NCI-H146 treated with DMSO at 0.1 percent for 48 hours (cell line): ENCODE data around the gene DAGLB.
"Not testable (repeated sequence)": the region's sequence is repeated elsewhere in the genome, so short reads cannot be mapped to it uniquely, and the experiment has no call there.

Experiments
- DNase-seq: peaks from one replicate; lab custom pipeline; 2025; ENCODE audit not compliant: unreplicated experiment; lab: John Stamatoyannopoulos, UW

The DAGLB gene

DNA sequence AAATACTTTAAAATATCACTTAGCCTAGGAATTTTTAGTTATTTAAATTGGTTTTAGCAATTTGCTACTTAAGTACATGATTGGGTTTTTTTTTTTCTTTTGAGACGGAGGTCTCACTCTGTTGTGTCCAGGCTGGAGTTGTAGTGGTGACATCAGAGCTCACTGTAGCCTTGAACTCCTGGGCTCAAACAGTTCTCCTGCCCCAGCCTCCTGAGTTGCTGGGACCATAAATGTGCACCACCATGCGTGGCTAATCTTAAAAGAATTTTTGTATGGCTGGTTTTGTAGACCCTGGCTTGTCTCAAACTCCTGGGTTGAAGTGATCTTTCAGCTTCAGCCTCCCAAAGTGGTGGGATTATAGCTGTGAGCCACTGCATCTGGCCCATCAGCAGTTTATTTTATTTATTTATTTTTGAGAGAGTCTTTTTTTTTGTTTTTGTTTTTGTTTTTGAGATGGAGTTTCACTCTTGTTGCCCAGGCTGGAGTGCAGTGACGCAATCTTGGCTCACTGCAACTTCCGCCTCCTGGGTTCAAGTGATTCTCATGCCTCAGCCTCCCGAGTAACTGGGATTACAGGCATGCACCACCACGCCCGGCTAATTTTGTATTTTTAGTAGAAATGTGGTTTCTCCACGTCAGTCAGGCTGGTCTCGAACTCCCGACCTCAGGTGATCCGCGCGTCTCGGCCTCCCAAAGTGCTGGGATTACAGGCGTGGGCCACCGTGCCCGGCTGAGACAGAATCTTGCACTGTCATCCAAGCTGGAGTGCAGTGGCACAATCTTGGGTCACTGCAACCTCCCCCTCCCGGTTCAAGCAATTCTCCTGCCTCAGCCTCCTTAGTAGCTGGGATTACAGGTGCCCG lies 47.3 kb downstream of the DAGLB start:
- DNase-seq: not testable (repeated sequence)

DNA sequence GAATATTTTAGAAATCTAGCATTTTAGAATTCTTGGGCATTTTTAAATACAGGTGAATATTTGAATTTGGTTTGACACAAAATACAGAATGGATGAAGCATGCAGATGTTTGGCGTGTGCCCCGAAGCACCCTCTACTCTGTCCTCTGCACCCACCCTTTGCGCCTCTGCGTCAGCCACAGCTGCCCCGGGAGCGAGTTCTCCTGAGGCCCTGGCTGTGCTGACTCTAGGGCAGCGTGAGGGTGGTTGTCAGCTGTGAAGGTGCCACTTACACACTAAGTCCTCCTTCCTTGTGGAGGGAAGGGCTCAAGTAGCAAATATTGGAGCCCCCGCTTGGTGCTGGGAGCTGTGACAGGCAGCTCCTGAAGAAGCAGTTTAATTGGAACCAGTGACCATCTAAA lies 48.4 kb downstream of the DAGLB start:
- DNase-seq: no peak

GRCh38 chr7:6398943-6399342 lies 48.8 kb downstream of the DAGLB start:
- no peak for DNase-seq

GRCh38 chr7:6397759-6398495 lies 49.8 kb downstream of the DAGLB start:
- not testable (repeated sequence) for DNase-seq

DNA sequence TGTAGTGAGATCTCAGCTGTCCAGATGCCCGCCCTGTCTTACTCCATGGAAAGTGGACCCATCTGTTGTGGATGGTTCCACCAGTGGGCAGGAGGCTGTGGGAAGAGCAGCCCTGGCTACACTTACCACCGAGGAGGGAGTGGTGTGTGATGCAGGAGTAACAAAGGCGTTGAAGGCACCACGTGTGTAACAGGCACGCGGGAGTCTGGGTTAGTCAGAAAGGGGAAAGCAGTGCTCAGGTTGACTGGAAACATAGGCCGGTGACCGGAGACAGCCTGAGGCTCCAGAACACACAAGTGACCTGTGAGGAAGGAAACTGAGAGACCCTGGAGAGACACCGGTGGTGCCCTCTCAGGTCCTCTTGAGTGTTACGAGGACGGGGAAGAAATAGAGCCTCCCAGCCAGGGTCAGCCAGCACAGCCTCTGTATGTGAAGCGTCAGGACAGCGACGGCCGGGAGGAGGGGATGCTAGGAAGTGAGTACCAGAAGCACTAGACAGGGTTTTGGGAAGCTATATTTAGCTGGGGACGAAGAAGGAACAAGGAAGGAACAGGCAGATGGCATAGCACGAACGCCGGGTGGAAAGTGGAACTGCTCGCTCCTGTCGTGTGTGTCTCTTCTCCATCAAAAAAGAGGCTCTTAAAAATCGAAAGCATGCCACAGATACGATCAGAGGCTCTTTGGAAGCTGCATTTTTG lies 51.7 kb downstream of the DAGLB start:
- DNase-seq: no peak

DNA sequence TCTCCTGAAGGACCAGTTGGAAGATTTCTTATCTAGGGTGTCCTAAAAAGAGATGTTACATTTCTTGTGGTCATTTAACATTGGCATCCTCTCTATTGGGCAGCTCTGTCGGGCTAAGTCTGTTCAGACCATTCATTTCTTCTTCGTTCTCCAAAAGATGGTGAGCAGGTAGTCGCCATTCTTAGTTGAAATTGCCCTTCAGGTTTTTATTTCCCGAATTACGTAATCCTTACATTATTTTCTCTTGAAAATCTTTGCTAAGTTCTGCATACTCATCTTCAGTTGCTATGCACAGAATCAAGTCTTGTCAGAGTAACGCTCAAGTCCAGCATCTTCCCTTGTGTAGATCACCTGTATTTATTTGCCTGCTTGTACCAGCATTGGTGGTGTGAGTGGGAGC lies 53.6 kb downstream of the DAGLB start:
- DNase-seq: no peak

DNA sequence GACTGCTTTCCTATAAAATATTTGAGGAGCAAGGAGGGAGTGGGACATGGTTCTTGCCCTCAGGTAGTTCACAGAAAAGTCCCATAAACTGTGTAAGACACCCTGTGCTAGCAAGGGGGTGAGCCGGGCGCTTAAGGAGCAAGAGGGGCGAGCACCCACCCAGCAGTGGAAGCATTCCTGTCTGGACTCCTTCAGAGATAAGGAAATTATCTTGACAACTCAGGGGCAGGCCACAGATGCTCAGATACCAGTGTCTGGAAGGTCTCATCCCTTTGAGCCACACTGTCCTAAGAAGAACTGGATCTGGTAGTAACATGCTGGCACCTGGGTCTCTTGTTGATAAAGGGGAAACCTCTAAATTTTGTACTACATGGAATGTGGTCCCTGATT lies 54.1 kb downstream of the DAGLB start:
- no peak for DNase-seq

GRCh38 chr7:6392712-6393666 lies 54.8 kb downstream of the DAGLB start:
- DNase-seq: no peak

DNA sequence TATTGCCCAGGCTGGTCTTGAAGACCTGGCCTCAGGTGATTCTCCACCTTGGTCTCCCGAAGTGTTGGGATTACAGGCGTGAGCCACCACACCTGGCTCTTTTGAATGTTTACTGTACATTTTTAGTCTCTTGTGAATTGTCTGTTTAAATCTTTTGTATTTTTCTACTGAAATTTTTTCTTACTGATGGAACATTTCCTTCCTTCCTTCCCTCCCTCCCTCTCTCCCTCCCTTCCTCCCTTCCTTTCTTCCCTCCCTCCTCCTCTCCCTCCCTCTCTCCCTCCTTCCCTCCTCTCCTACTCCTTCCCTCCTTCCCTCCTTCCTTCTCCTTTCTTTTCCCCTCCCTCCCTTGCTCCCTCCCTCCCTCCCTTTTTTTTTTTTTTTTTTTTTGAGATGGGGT lies 58.0 kb downstream of the DAGLB start:
- DNase-seq: no peak

DNA sequence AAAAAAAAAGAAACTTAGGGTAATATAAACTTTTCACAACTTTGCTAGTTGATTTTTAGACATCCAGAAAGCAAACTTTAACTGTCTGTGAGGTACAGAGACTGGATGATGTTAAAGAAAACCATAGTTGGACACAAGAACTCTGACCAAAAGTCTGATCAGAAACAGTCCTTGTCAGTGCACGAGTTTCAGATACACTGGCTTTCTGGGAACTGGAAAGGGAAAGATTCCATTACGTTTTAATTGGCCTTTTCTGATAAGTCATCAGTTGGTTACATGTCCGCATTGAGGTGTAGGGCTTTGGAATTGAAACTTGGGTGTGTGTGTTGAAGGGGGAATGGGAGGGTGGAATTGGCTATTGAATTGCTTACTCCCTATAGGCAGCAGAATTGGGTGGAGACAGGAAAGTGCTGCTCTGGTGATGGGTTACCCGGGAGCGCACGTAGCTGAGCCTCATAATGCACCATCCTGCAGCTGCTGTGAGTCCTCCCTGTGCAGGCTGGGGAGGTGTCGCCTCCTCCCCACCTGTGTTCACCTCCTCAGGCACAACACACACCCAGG lies 59.9 kb downstream of the DAGLB start:
- DNase-seq: no peak

DNA sequence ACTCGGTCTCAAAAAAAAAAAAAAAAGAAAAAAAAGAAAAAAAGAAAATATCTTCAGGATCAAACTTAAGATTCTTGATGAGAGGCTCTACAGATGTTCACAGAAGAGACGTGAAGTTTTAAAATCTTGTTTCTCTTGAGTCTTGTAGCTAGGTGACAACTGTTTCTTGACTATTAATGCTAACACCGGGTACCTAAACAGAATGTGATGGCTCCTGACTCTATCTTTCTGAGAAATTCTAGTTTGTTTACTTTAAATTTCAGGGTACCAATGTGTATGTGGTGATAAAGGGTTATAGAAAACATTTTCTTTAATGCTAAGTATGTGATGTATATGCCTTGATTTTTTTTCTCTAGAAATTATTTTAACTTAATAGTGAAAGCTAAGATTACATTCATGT lies 61.0 kb downstream of the DAGLB start:
- no peak for DNase-seq

GRCh38 chr7:6385909-6386560 lies 61.7 kb downstream of the DAGLB start:
- peak; percentile 45 for DNase-seq

DNA sequence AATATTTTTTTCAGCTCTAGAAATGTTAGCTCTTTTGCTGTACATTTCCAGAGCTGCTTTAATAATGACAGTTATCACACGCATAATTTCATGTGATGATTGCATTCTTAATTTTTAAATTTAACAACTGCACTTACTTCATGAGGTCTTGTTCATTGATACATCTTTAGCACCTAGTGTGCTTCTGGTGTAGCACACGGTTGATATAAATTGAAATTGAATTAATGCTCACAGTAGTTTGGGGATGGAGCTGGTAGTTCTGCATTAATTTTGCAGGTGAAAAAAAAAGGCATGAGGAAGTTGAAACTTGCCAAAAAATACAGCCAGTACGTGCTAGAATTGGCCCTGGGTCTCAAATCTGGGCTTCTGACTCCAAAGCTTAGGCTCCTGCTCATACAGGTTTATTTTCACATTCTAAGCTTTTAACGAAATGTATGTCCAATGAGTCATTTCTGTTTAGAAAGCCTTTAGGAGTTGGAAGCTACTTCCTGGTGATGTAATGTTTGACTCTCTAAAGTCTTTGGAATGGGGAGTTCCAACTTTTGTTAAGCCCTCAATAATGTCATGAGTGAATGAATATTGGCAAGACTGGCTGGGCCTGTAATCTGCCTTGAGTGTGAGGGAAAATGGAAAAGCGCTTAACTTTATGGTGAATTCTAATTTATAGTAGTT lies 62.5 kb downstream of the DAGLB start:
- DNase-seq: no peak

- no peak for DNase-seq
Measured at GRCh38 chr7:6384327-6384726, 63.4 kb downstream of the DAGLB start.

DNA sequence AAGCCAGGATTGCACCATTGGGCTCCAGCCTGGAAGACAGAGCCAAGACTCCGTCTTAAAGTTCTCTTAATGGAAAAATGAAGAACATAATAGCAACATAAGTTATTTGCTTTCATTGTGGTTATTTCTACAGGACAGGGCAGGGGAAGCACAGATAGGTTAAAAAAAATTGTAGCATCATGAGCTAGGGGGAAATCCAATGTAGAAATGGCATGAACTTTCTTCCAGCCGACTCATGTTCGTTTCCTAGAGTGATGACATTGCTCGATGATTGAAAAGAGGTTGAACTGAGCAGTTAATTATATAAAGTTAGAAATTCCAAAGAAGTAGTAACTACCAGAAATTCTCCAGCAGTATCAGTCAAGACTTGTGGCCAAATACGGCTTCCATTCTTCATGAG lies 64.9 kb downstream of the DAGLB start:
- DNase-seq: no peak

DNA sequence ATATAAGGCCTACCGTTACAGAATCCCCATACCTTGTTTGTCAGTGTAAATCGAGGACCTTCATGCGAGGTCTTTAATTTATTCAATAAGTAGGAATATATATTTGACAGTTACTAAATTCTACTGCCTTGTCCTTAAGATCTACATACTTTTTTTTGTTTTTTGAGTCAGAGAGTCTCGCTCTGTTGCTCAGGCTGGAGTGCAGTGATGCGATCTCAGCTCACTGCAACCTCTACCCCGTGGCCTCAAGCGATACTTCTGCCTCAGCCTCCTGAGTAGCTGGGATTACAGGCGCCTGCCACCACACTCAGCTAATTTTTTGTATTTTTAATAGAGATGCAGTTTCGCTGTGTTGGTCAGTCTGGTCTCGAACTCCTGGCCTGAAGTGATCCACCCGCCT lies 65.9 kb downstream of the DAGLB start:
- DNase-seq: not testable (repeated sequence)

DNA sequence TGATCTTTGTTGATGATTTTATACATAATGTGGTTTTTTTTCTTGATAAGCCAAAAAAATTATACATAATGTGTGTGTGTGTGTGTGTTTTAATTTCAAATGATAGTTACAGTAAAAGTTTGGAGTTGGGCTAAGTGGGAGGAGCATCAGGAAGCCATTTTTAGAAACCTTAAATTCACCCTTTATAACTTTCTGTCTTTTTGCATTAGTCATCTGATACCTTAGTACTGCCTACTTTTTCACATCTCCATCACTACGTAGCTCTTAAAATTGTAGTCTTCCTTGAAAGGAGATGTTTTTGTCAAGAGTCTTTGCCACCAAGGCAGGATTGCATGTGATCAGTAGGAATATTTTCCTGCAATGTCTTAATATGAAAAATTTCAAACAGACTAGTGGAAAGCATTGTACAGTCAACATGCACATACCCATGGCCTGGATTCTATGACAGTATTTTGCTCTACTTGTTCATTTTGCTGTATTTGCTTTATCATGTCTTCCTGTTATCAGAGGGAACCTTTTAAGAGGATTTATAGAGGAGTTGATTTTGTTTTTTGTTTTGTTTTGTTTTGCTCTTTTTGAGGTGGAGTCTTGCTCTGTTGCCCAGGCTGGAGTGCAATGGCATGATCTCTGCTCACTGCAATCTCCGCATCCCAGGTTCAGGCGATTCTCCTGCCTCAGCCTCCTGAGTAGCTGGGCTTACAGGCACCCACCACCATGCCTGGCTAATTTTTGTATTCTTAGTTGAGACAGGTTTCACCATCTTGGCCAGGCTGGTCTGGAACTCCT lies 67.3 kb downstream of the DAGLB start:
- no peak for DNase-seq

DNA sequence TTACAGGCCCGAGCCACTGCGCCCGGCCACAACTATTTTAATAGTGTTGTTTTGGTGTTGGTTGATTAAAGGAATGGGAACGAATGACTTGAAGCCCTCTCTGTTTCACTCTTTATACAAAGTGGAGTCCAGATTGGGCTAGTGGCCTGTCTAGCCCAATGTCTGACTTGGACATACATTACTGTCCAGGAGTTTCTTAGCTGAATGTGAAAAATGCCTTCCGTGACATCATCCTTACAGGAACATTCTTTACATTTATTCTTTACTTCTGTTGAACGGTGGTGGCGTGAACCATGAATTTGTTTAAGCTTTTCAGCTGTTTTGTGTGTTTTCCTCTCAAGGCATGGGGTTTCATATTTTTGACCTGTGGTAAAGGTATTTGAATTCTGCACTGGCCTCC lies 67.9 kb downstream of the DAGLB start:
- no peak for DNase-seq

DNA sequence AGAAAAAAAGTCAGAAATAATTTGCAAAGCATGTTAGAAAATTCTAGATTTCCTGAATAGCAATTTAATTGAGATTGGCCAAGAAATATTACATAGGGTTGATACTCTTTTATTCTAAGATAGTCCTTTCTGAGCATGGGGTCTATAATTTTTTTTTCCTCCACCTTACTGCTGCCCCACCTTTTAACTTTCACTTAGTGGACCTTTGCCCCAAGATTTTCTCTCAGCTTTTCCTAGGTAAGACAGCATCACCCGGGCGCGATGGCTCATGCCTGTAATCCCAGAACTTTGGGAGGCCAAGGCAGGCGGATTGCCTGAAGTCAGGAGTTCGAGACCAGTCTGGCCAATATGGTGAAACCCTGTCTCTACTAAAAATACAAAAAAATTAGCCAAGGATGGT lies 69.2 kb downstream of the DAGLB start:
- not testable (repeated sequence) for DNase-seq
